ENCODE results near the gene TTC13. TPM values are rescaled to one million over a fixed set of nuclear protein-coding genes. Genes with fewer than 3 reads are reported as not detected.

The TTC13 gene
- polyA plus RNA-seq, 4 donors: 4.6 to 24.0 (median 7.7) TPM

DNA sequence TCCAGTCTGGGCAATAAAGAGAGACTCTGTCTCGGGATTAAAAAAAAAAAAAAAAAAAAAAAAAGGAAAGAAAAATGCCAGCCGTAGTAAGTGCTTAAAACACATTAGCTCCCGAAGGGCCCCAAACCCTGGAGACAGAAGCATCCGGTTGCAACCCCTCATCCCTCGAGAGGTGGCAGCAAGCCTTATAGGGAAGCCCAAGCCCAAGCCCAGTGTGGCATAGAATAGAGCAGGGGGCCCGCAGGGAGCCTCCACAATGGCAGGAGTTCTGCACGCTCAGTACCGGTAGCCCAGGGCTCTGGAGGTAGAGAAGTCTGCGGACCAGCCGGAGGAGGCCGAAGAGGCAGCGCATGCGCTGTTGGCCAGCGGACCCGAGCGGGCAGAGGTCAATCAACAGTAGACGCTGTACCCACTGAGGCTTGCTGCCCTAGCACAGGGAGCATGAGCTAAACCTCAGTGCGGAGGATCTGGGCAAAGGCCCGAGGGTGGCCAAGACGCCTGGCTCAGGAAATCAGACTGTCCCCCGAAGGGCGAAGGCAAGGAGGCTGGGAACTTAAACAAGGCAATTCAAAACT is 76.2 kb downstream of the TTC13 start:
- FAIRE-seq: no peak

DNA sequence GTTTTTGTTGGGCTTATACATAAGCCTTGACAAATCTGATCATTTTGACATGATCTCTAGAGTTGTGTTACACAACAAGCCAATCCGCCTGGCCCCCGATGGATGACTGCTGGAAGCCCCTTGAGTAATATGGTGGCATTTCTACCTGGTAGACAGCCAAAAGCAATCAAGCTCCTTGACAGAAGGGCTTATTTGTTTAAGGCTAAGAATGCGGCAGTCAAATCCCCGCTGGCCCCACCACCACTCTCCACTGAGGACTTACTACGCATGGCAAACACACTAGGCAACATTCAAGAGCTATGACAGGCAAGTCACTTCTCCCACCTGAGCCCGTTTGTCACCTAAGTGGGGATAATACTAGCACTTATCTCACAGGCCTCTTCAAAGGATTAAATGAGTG is 77.0 kb downstream of the TTC13 start:
- no peak for FAIRE-seq
- peaks cover 0 to 19% (median 5%) of the 10 kb centered on the region in 3 donors for H3K36me3 ChIP-seq (ENCODE audit: control insufficient read depth in 3 of 3, insufficient read depth in 2 of 3, low read depth in 1 of 3, low read length in 3 of 3)
- no peak overlapping the region for H3K4me3 ChIP-seq (ENCODE audit: low read depth in 1 of 3, low read length in 3 of 3)
- H3K9me3 ChIP-seq (ENCODE audit: control insufficient read depth in 2 of 2, insufficient read depth in 1 of 2, low read depth in 1 of 2, low read length in 1 of 2): no peaks in the 10 kb centered on the region
- no peaks in the 10 kb centered on the region for H3K4me1 ChIP-seq (ENCODE audit: control insufficient read depth in 3 of 3, insufficient read depth in 2 of 3, low read depth in 1 of 3, low read length in 2 of 3)
- H3K27ac ChIP-seq (ENCODE audit: low read depth in 1 of 3, low read length in 2 of 3): no peak overlapping the region
- 86 to 96% (median 90%) methylated on average over 6 of the region's 6 CpGs for WGBS, 3 donors
- H3K27me3 ChIP-seq (ENCODE audit: control insufficient read depth in 3 of 3, insufficient read depth in 3 of 3, low read length in 3 of 3): no peaks in the 10 kb centered on the region
- no peak for DNase-seq

More for the DNA sequence above, 76.2 kb downstream of the TTC13 start:
- Histone ChIP-seq H3K27ac (ENCODE audit: low read depth in 1 of 3, low read length in 2 of 3) (no peak overlapping the region), H3K36me3 (ENCODE audit: control insufficient read depth in 3 of 3, insufficient read depth in 2 of 3, low read depth in 1 of 3, low read length in 3 of 3) (peaks cover 0 to 19% (median 7%) of the 10 kb centered on the region in 3 donors), H3K9me3 (ENCODE audit: control insufficient read depth in 2 of 2, insufficient read depth in 1 of 2, low read depth in 1 of 2, low read length in 1 of 2) (no peaks in the 10 kb centered on the region), H3K4me1 (ENCODE audit: control insufficient read depth in 3 of 3, insufficient read depth in 2 of 3, low read depth in 1 of 3, low read length in 2 of 3) (no peaks in the 10 kb centered on the region), H3K27me3 (ENCODE audit: control insufficient read depth in 3 of 3, insufficient read depth in 3 of 3, low read length in 3 of 3) (no peaks in the 10 kb centered on the region), H3K4me3 (ENCODE audit: low read depth in 1 of 3, low read length in 3 of 3) (no peak overlapping the region)
- no peak for DNase-seq
- WGBS, 3 donors: 96 to 97% (median 97%) methylated on average over 21 to 22 of the region's 22 CpGs

DNA sequence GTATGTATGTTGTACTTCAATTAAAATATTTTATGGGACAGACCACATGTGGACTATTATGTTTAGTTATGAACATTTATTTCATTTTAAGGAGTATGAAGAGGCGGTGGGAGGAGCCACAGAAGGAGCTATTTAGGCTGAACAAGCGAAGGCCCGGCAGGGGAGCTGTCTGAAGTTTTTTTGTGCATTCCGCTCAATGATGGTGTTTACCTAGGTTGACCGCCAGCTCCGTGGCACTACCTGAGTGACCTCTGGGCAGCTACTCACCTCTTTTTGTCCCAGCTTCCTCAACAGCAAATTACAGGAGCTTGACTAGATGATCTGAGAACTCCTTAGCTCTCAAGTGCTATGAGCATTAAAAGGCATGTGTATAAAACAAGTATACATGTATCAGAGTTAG is 77.7 kb downstream of the TTC13 start:
- no peak overlapping the region for H3K4me3 ChIP-seq (ENCODE audit: low read depth in 1 of 3, low read length in 3 of 3)
- H3K27me3 ChIP-seq (ENCODE audit: control insufficient read depth in 3 of 3, insufficient read depth in 3 of 3, low read length in 3 of 3): no peaks in the 10 kb centered on the region
- H3K27ac ChIP-seq (ENCODE audit: low read depth in 1 of 3, low read length in 2 of 3): no peak overlapping the region
- WGBS, 3 donors: 73 to 82% (median 81%) methylated on average over 6 of the region's 6 CpGs
- peaks cover 0 to 19% (median 5%) of the 10 kb centered on the region in 3 donors for H3K36me3 ChIP-seq (ENCODE audit: control insufficient read depth in 3 of 3, insufficient read depth in 2 of 3, low read depth in 1 of 3, low read length in 3 of 3)
- no peaks in the 10 kb centered on the region for H3K4me1 ChIP-seq (ENCODE audit: control insufficient read depth in 3 of 3, insufficient read depth in 2 of 3, low read depth in 1 of 3, low read length in 2 of 3)
- DNase-seq: no peak
- no peaks in the 10 kb centered on the region for H3K9me3 ChIP-seq (ENCODE audit: control insufficient read depth in 2 of 2, insufficient read depth in 1 of 2, low read depth in 1 of 2, low read length in 1 of 2)
- no peak for FAIRE-seq

DNA sequence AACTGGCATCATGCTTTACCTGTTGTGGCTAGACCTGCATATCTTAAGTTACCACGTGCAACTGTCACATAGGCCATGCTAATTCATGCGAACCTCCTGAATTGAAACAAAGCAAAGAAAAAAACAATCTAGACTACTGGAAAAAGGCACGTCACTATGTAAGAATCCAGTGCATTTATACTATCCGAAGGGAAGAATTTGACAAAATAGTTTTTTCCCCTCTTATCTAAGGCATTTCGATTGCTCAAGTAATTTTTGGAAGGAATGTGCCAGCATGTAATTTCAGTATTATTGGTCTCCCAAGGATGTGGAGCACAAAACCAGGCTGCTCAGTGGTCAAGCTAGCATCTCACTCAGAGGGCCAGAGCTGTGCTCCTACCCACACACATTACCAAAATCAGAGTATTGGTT is 78.8 kb downstream of the TTC13 start:
- peaks cover 0 to 14% (median 0%) of the 10 kb centered on the region in 3 donors for H3K36me3 ChIP-seq (ENCODE audit: control insufficient read depth in 3 of 3, insufficient read depth in 2 of 3, low read depth in 1 of 3, low read length in 3 of 3)
- DNase-seq: no peak
- no peaks in the 10 kb centered on the region for H3K27me3 ChIP-seq (ENCODE audit: control insufficient read depth in 3 of 3, insufficient read depth in 3 of 3, low read length in 3 of 3)
- no peak for FAIRE-seq
- 78 to 90% (median 84%) methylated on average over 5 of the region's 5 CpGs for WGBS, 3 donors
- no peak overlapping the region for H3K27ac ChIP-seq (ENCODE audit: low read depth in 1 of 3, low read length in 2 of 3)
- no peaks in the 10 kb centered on the region for H3K9me3 ChIP-seq (ENCODE audit: control insufficient read depth in 2 of 2, insufficient read depth in 1 of 2, low read depth in 1 of 2, low read length in 1 of 2)
- H3K4me1 ChIP-seq (ENCODE audit: control insufficient read depth in 3 of 3, insufficient read depth in 2 of 3, low read depth in 1 of 3, low read length in 2 of 3): no peaks in the 10 kb centered on the region
- no peak overlapping the region for H3K4me3 ChIP-seq (ENCODE audit: low read depth in 1 of 3, low read length in 3 of 3)

DNA sequence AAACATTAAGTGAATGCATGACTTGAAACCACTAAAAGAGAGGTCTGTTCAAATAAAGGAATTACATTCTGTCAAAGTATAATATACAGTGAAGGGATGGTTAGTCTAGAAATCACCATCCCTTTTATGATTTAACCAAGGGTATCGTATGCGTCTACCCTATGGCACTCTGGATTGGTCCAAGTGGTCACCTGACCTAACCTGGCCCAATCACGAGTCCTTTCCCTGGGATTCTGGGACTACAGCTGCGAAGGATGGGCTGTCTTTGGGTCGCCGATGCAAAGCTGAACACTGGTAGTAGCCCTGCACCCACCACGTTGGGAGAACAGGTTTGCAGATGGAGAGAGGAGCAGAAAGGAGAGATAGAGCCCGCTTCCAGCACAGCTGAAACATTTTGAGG is 79.9 kb downstream of the TTC13 start:
- WGBS, 3 donors: 81 to 87% (median 83%) methylated on average over 8 of the region's 8 CpGs
- H3K27ac ChIP-seq (ENCODE audit: low read depth in 1 of 3, low read length in 2 of 3): no peak overlapping the region
- H3K9me3 ChIP-seq (ENCODE audit: control insufficient read depth in 2 of 2, insufficient read depth in 1 of 2, low read depth in 1 of 2, low read length in 1 of 2): no peaks in the 10 kb centered on the region
- H3K4me3 ChIP-seq (ENCODE audit: low read depth in 1 of 3, low read length in 3 of 3): no peak overlapping the region
- peaks cover 0 to 13% (median 0%) of the 10 kb centered on the region in 3 donors for H3K36me3 ChIP-seq (ENCODE audit: control insufficient read depth in 3 of 3, insufficient read depth in 2 of 3, low read depth in 1 of 3, low read length in 3 of 3)
- FAIRE-seq (no peak), DNase-seq (no peak)
- H3K4me1 ChIP-seq (ENCODE audit: control insufficient read depth in 3 of 3, insufficient read depth in 2 of 3, low read depth in 1 of 3, low read length in 2 of 3): no peaks in the 10 kb centered on the region
- H3K27me3 ChIP-seq (ENCODE audit: control insufficient read depth in 3 of 3, insufficient read depth in 3 of 3, low read length in 3 of 3): no peaks in the 10 kb centered on the region

DNA sequence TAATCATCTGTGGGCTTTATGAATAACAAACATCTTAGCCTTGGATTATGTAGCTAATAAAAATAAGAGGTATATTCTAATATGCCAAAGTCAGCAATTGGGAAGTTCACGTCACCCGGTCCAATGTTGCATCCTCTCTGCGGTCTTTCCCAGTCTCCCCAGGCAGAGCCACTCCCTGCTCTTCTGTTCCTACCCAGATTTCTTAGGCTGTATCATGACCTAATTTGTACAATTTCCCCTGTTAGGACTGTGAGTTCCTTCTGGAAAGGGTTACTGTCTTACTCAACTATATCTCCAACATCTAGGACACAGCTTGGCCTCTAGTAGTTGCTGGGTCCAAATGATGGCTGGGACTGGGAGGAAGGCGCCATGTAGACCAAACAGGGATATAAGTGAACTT is 80.5 kb downstream of the TTC13 start:
- FAIRE-seq: no peak
- no peaks in the 10 kb centered on the region for H3K4me1 ChIP-seq (ENCODE audit: control insufficient read depth in 3 of 3, insufficient read depth in 2 of 3, low read depth in 1 of 3, low read length in 2 of 3)
- H3K36me3 ChIP-seq (ENCODE audit: control insufficient read depth in 3 of 3, insufficient read depth in 2 of 3, low read depth in 1 of 3, low read length in 3 of 3): peaks cover 0 to 7% (median 0%) of the 10 kb centered on the region in 3 donors
- no peaks in the 10 kb centered on the region for H3K9me3 ChIP-seq (ENCODE audit: control insufficient read depth in 2 of 2, insufficient read depth in 1 of 2, low read depth in 1 of 2, low read length in 1 of 2)
- no peak overlapping the region for H3K4me3 ChIP-seq (ENCODE audit: low read depth in 1 of 3, low read length in 3 of 3)
- H3K27me3 ChIP-seq (ENCODE audit: control insufficient read depth in 3 of 3, insufficient read depth in 3 of 3, low read length in 3 of 3): no peaks in the 10 kb centered on the region
- no peak for DNase-seq
- WGBS, 3 donors: 93 to 98% (median 96%) methylated on average over 4 of the region's 4 CpGs
- H3K27ac ChIP-seq (ENCODE audit: low read depth in 1 of 3, low read length in 2 of 3): no peak overlapping the region

DNA sequence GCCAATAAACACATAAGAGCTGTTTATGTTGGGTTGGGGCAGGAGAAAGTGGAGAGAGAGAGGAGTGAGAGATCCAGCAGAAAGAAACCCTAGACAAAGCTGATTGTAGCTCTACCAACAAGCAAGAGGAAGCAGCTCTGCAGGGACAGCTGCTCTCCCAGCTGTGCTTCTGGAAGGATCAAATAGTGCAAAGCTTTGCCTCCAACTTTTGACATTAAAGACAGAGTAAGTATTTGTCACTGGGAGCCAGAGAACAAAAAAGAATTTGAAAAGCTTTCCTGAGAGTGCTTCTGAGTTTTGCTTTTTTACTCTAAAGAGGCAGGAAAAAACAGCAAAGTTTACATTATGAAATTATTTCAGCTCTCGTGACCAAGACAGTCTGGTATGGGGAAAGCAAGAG is 81.9 kb downstream of the TTC13 start:
- no peak for FAIRE-seq
- no peaks in the 10 kb centered on the region for H3K27me3 ChIP-seq (ENCODE audit: control insufficient read depth in 3 of 3, insufficient read depth in 3 of 3, low read length in 3 of 3)
- peaks cover 0 to 3% (median 0%) of the 10 kb centered on the region in 3 donors for H3K36me3 ChIP-seq (ENCODE audit: control insufficient read depth in 3 of 3, insufficient read depth in 2 of 3, low read depth in 1 of 3, low read length in 3 of 3)
- H3K4me1 ChIP-seq (ENCODE audit: control insufficient read depth in 3 of 3, insufficient read depth in 2 of 3, low read depth in 1 of 3, low read length in 2 of 3): no peaks in the 10 kb centered on the region
- H3K27ac ChIP-seq (ENCODE audit: low read depth in 1 of 3, low read length in 2 of 3): no peak overlapping the region
- no peak for DNase-seq
- H3K4me3 ChIP-seq (ENCODE audit: low read depth in 1 of 3, low read length in 3 of 3): no peak overlapping the region
- WGBS, 3 donors: 48 to 76% (median 65%) methylated on average over 1 of the region's 1 CpG
- no peaks in the 10 kb centered on the region for H3K9me3 ChIP-seq (ENCODE audit: control insufficient read depth in 2 of 2, insufficient read depth in 1 of 2, low read depth in 1 of 2, low read length in 1 of 2)

DNA sequence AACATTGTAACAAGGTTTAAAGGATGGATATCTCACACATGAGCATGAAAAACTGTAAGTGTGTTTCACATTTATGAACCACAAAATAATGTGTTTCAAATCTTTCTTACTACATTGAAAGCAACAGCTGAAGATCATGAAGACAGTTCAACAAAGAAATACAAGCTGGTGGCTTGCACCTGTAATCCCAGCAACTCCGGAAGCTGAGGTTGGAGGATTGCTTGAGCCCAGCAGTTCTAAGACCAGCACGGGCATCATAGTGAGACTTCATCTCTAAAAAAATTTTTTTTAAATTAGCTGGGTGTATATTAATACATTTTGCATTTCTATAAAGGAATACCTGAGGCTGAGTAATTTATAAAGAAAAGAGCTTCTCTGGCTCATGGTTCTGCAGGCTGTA is 83.2 kb downstream of the TTC13 start:
- H3K36me3 ChIP-seq (ENCODE audit: control insufficient read depth in 3 of 3, insufficient read depth in 2 of 3, low read depth in 1 of 3, low read length in 3 of 3): no peaks in the 10 kb centered on the region
- FAIRE-seq: no peak
- no peak overlapping the region for H3K4me3 ChIP-seq (ENCODE audit: low read depth in 1 of 3, low read length in 3 of 3)
- H3K27me3 ChIP-seq (ENCODE audit: control insufficient read depth in 3 of 3, insufficient read depth in 3 of 3, low read length in 3 of 3): no peaks in the 10 kb centered on the region
- H3K4me1 ChIP-seq (ENCODE audit: control insufficient read depth in 3 of 3, insufficient read depth in 2 of 3, low read depth in 1 of 3, low read length in 2 of 3): no peaks in the 10 kb centered on the region
- WGBS, 3 donors: 87 to 92% (median 92%) methylated on average over 2 of the region's 2 CpGs
- DNase-seq: no peak
- no peak overlapping the region for H3K27ac ChIP-seq (ENCODE audit: low read depth in 1 of 3, low read length in 2 of 3)
- no peaks in the 10 kb centered on the region for H3K9me3 ChIP-seq (ENCODE audit: control insufficient read depth in 2 of 2, insufficient read depth in 1 of 2, low read depth in 1 of 2, low read length in 1 of 2)

DNA sequence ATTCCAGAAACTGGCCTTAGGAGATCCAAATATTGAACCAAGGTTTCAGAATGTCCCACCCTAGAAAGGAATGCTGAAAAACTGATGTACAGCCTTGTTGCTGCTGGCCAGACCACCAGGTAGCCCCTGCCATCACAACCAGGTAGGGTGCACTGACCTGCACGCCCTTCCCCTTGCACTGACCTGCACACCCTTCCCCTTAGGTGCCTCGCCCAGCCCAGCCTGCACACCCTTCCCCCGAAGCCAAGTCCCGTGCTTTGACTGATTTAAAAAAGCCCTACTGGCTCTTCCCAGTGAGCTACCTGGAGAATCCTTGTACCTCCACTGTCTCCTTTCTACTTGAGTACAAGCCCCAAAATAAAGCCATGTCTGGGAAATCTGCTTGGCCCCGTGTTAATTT is 84.0 kb downstream of the TTC13 start:
- H3K9me3 ChIP-seq (ENCODE audit: control insufficient read depth in 2 of 2, insufficient read depth in 1 of 2, low read depth in 1 of 2, low read length in 1 of 2): no peaks in the 10 kb centered on the region
- DNase-seq: no peak
- FAIRE-seq: no peak
- 65 to 82% (median 70%) methylated on average over 5 of the region's 5 CpGs for WGBS, 3 donors
- no peaks in the 10 kb centered on the region for H3K27me3 ChIP-seq (ENCODE audit: control insufficient read depth in 3 of 3, insufficient read depth in 3 of 3, low read length in 3 of 3)
- H3K4me1 ChIP-seq (ENCODE audit: control insufficient read depth in 3 of 3, insufficient read depth in 2 of 3, low read depth in 1 of 3, low read length in 2 of 3): no peaks in the 10 kb centered on the region
- no peak overlapping the region for H3K27ac ChIP-seq (ENCODE audit: low read depth in 1 of 3, low read length in 2 of 3)
- no peaks in the 10 kb centered on the region for H3K36me3 ChIP-seq (ENCODE audit: control insufficient read depth in 3 of 3, insufficient read depth in 2 of 3, low read depth in 1 of 3, low read length in 3 of 3)
- no peak overlapping the region for H3K4me3 ChIP-seq (ENCODE audit: low read depth in 1 of 3, low read length in 3 of 3)
